Non-pigmented ciliary epithelial cell (primary cell): Measurements from ENCODE around the gene PAX8.

ENCODE experiments used
- DNase-seq: peaks from one replicate; pipeline ENCODE4 v3.0.0-alpha.2; 2010; ENCODE audit warnings: low read depth

Gene PAX8

GRCh38 chr2:113167115-113167932 lies 111.4 kb downstream of the PAX8 start:
- no peak for DNase-seq

- DNase-seq = no peak
These were observed 112.5 kb downstream of the PAX8 start for GRCh38 chr2:113166187-113166645.
